HEK293 (cell line): ENCODE results near the gene S100A6.

Experiments
- CTCF ChIA-PET: fragments of 350-600 bp; formaldehyde crosslinking; extraction: SDS; loops from one replicate; lab custom pipeline; 2021; ENCODE audit warnings: antibody characterized with exemption; lab: Yijun Ruan, JAX
- POLR2A ChIA-PET: fragments of 300-600 bp; formaldehyde crosslinking; extraction: SDS; loops from one replicate; lab custom pipeline; 2020; ENCODE audit warnings: antibody characterized with exemption, inconsistent platforms; lab: Yijun Ruan, JAX
- H3K27ac ChIP-seq: fragments of 200-500 bp; sonication (Bioruptor generic); 2 replicates; pipeline ENCODE4 v1.5.1; 2014; ENCODE audit warnings: low read depth, low read length, control low read depth, inconsistent platforms; ENCODE audit errors: extremely low read depth
- H3K36me3 ChIP-seq, 2 experiments: fragments of 200-500 bp in 1 of 2; sonication (Bioruptor generic) in 1 of 2; 1 replicate in 1 of 2; 2 replicates in 1 of 2; pipeline ENCODE4 v1.5.1; 2014 to 2017; ENCODE audit warnings: inconsistent platforms in 2 of 2, low read length in 2 of 2; ENCODE audit not compliant: control insufficient read depth in 2 of 2, insufficient read depth in 1 of 2
- H3K4me1 ChIP-seq: fragments of 200-500 bp; sonication (Bioruptor generic); 2 replicates; pipeline ENCODE4 v1.5.1; 2014; ENCODE audit warnings: mild to moderate bottlenecking, low read length, inconsistent platforms; ENCODE audit not compliant: control insufficient read depth, insufficient read depth
- H3K4me3 ChIP-seq: 2 replicates; pipeline ENCODE4 v1.5.1; 2011; ENCODE audit warnings: low read depth, mild to moderate bottlenecking, control low read depth, low read length, moderate library complexity
- H3K9me3 ChIP-seq: fragments of 200-500 bp; sonication (Bioruptor generic); 2 replicates; pipeline ENCODE4 v1.5.1; 2014; ENCODE audit warnings: low read depth, low read length, inconsistent platforms; ENCODE audit not compliant: control insufficient read depth, insufficient read depth
- KLF9 ChIP-seq: fragments of 450-650 bp; formaldehyde crosslinking; IDR thresholded peaks from 2 replicates; pipeline ENCODE4 v1.5.1; 2016; ENCODE audit warnings: missing biosample characterization, missing genetic modification characterization, low read depth
- MEIS1 ChIP-seq: sonication (generic); formaldehyde crosslinking; IDR thresholded peaks from 2 replicates; pipeline ENCODE4 v1.8.1; 2022; ENCODE audit warnings: missing genetic modification reagents, mild to moderate bottlenecking, borderline replicate concordance
- PRDM1 ChIP-seq: fragments of 450-650 bp; formaldehyde crosslinking; IDR thresholded peaks from 2 replicates; pipeline ENCODE4; 2016; ENCODE audit warnings: missing biosample characterization, missing genetic modification characterization
- RBAK ChIP-seq: fragments of 450-650 bp; formaldehyde crosslinking; IDR thresholded peaks from 2 replicates; pipeline ENCODE4 v1.5.1; 2016; ENCODE audit warnings: missing biosample characterization, missing genetic modification characterization
- REPIN1 ChIP-seq: fragments of 450-650 bp; formaldehyde crosslinking; IDR thresholded peaks from 2 replicates; pipeline ENCODE4 v1.5.1; 2017; ENCODE audit warnings: missing biosample characterization, missing genetic modification characterization, low read depth
- REST ChIP-seq: fragments of 450-650 bp; formaldehyde crosslinking; IDR thresholded peaks from 2 replicates; pipeline ENCODE4 v1.5.1; 2016; ENCODE audit warnings: missing biosample characterization, missing genetic modification characterization
- SETDB1 ChIP-seq: IDR thresholded peaks from one replicate; pipeline ENCODE4 v1.6.1; 2017; ENCODE audit warnings: mild to moderate bottlenecking, low read length, moderate library complexity, mixed read lengths; ENCODE audit not compliant: insufficient read length
- ZNF16 ChIP-seq: fragments of 450-650 bp; formaldehyde crosslinking; IDR thresholded peaks from 2 replicates; pipeline ENCODE4 v1.5.1; 2016; ENCODE audit warnings: low read depth, missing biosample characterization, missing genetic modification characterization
- ZNF184 ChIP-seq: fragments of 450-650 bp; IDR thresholded peaks from 2 replicates; pipeline ENCODE4 v1.5.1; 2018; ENCODE audit warnings: missing biosample characterization, mild to moderate bottlenecking, missing genetic modification characterization
- ZNF223 ChIP-seq: fragments of 450-650 bp; formaldehyde crosslinking; IDR thresholded peaks from 2 replicates; pipeline ENCODE4 v1.5.1; 2016; ENCODE audit warnings: missing biosample characterization, missing genetic modification characterization
- ZNF24 ChIP-seq: fragments of 450-650 bp; formaldehyde crosslinking; IDR thresholded peaks from 2 replicates; pipeline ENCODE4 v1.5.1; 2016; ENCODE audit warnings: missing biosample characterization, missing genetic modification characterization
- ZNF302 ChIP-seq: fragments of 450-650 bp; formaldehyde crosslinking; IDR thresholded peaks from 2 replicates; pipeline ENCODE4 v1.5.1; 2016; ENCODE audit warnings: missing biosample characterization, missing genetic modification characterization, low read depth
- ZNF311 ChIP-seq: fragments of 450-650 bp; formaldehyde crosslinking; IDR thresholded peaks from 2 replicates; pipeline ENCODE4 v1.5.1; 2017; ENCODE audit warnings: missing biosample characterization, missing genetic modification characterization, borderline replicate concordance
- ZNF37A ChIP-seq: fragments of 450-650 bp; IDR thresholded peaks from 2 replicates; pipeline ENCODE4 v1.5.1; 2018; ENCODE audit warnings: missing biosample characterization, missing genetic modification characterization
- ZNF488 ChIP-seq: fragments of 450-650 bp; formaldehyde crosslinking; IDR thresholded peaks from 2 replicates; pipeline ENCODE4 v1.5.1; 2016; ENCODE audit warnings: missing biosample characterization, missing genetic modification characterization
- ZNF514 ChIP-seq: fragments of 450-650 bp; formaldehyde crosslinking; IDR thresholded peaks from 2 replicates; pipeline ENCODE4 v1.5.1; 2016; ENCODE audit warnings: missing biosample characterization, missing genetic modification characterization
- ZNF544 ChIP-seq: fragments of 450-650 bp; formaldehyde crosslinking; IDR thresholded peaks from 2 replicates; pipeline ENCODE4 v1.5.0; 2017; ENCODE audit warnings: missing biosample characterization, missing genetic modification characterization
- ZNF621 ChIP-seq: fragments of 450-650 bp; formaldehyde crosslinking; IDR thresholded peaks from 2 replicates; pipeline ENCODE4 v1.5.1; 2017; ENCODE audit warnings: missing biosample characterization, missing genetic modification characterization
- ZNF660 ChIP-seq: fragments of 450-650 bp; IDR thresholded peaks from 2 replicates; pipeline ENCODE4 v1.5.1; 2018; ENCODE audit warnings: missing biosample characterization, mild to moderate bottlenecking, missing genetic modification characterization
- ZNF670 ChIP-seq: fragments of 450-650 bp; formaldehyde crosslinking; IDR thresholded peaks from 2 replicates; pipeline ENCODE4 v1.5.1; 2016; ENCODE audit warnings: missing biosample characterization, missing genetic modification characterization, low read depth
- ZNF677 ChIP-seq: fragments of 450-650 bp; IDR thresholded peaks from 2 replicates; pipeline ENCODE4 v1.5.0; 2018; ENCODE audit warnings: missing biosample characterization, mild to moderate bottlenecking, missing genetic modification characterization, moderate library complexity
- ZNF785 ChIP-seq: fragments of 450-650 bp; formaldehyde crosslinking; IDR thresholded peaks from 2 replicates; pipeline ENCODE4 v1.5.1; 2016; ENCODE audit warnings: missing biosample characterization, missing genetic modification characterization
- TF ChIP-seq, protein P1 (sequence below): fragments of 450-650 bp; formaldehyde crosslinking; IDR thresholded peaks from 2 replicates; pipeline ENCODE4 v1.5.1; 2017; ENCODE audit warnings: missing biosample characterization, missing genetic modification characterization
- TF ChIP-seq, protein P2 (sequence below): fragments of 450-650 bp; formaldehyde crosslinking; IDR thresholded peaks from 2 replicates; pipeline ENCODE4; 2016; ENCODE audit warnings: missing biosample characterization, missing genetic modification characterization

Gene S100A6

DNA sequence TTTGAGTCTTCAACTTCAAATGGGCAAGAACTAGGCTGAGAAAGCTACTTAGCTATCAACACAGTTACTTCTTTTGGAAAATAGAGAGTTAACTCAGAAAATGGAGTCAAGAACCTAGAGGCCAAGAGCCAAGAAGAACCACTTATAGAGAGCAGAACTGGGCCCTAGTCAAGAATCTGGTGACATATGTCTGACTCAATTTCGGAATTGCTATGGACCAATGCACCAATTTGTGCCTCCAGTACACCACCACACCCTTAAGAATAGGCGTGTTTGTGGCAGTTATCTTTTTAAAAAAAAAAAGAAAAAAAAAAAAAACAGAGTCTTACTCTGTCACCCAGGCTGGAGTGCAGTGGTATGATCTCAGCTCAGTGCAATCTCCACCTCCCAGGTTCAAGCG, 22.1 kb upstream of the S100A6 start:
- H3K27ac ChIP-seq = no peak overlapping the region
- CTCF ChIA-PET = interaction anchor here (0.6 to 1.2 kb wide), 4 partner anchors 47 to 1874 kb away, joined by 3 to 5 read pairs (median 4); no protein-coding TSS in a partner anchor
- no peak overlapping the region for H3K4me3 ChIP-seq
- no peaks in the 10 kb centered on the region for H3K36me3 ChIP-seq
- POLR2A ChIA-PET = interaction anchor here (0.6 to 1.3 kb wide), 3 partner anchors 13 to 85 kb away, joined by 3 to 4 read pairs (median 3); no protein-coding TSS in a partner anchor
- no peaks in the 10 kb centered on the region for H3K9me3 ChIP-seq
- H3K4me1 ChIP-seq = no peaks in the 10 kb centered on the region
- TF ChIP-seq ZNF785 (tag by site-specific recombination) (no peak), ZNF660 (tag by site-specific recombination) (no peak), ZNF621 (tag by site-specific recombination) (no peak), KLF9 (tag by site-specific recombination) (no peak), REST (tag by site-specific recombination) (no peak), ZNF24 (tag by site-specific recombination) (no peak), ZNF302 (tag by site-specific recombination) (no peak), SETDB1 (no peak), ZNF670 (tag by site-specific recombination) (no peak), PRDM1 (no peak), ZNF311 (tag by site-specific recombination) (no peak), ZNF677 (no peak), ZNF488 (tag by site-specific recombination) (no peak), ZNF514 (tag by site-specific recombination) (no peak), ZNF544 (tag by site-specific recombination) (no peak), ZNF16 (tag by site-specific recombination) (no peak), REPIN1 (tag by site-specific recombination) (no peak), ZNF184 (tag by site-specific recombination) (no peak)
- TF ChIP-seq, protein P1, sequence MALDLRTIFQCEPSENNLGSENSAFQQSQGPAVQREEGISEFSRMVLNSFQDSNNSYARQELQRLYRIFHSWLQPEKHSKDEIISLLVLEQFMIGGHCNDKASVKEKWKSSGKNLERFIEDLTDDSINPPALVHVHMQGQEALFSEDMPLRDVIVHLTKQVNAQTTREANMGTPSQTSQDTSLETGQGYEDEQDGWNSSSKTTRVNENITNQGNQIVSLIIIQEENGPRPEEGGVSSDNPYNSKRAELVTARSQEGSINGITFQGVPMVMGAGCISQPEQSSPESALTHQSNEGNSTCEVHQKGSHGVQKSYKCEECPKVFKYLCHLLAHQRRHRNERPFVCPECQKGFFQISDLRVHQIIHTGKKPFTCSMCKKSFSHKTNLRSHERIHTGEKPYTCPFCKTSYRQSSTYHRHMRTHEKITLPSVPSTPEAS (tag by site-specific recombination) = no peak
- TF ChIP-seq, protein P2, sequence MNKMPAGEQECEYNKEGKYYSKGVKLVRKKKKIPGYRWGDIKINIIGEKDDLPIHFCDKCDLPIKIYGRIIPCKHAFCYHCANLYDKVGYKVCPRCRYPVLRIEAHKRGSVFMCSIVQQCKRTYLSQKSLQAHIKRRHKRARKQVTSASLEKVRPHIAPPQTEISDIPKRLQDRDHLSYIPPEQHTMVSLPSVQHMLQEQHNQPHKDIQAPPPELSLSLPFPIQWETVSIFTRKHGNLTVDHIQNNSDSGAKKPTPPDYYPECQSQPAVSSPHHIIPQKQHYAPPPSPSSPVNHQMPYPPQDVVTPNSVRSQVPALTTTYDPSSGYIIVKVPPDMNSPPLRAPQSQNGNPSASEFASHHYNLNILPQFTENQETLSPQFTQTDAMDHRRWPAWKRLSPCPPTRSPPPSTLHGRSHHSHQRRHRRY (tag by site-specific recombination) = no peak

DNA sequence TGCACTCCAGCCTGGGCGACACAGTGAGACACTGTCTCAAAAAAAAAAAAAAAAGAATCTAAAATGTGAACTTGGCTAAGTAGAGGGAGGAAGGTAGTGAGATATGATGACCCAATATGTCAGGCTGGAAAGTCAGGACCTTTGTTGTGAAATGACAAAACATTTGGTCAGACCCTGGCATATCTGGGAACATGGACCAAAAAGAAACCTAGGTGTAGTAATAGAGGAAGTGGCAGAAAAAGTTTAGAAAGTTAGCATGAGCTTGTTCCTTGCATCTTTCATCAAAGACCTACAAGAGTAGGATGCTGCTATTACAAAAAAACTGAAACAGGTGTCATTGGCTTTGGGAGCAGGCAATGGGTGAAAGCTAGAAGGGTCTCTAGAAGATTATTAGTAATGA, 20.6 kb upstream of the S100A6 start:
- POLR2A ChIA-PET = interaction anchor here (0.7 kb wide), 1 partner anchor 53 kb away, joined by 3 read pairs; no protein-coding TSS in a partner anchor
- TF ChIP-seq RBAK (tag by site-specific recombination) = no peak
- TF ChIP-seq ZNF37A (tag by site-specific recombination) = no peak
- TF ChIP-seq MEIS1 (CRISPR knock-in tag) = no peak
- TF ChIP-seq ZNF223 (tag by site-specific recombination) = no peak
- CTCF ChIA-PET = interaction anchor here (0.7 to 1.3 kb wide), 4 partner anchors 12 to 204 kb away, joined by 4 to 7 read pairs (median 6); no protein-coding TSS in a partner anchor
- H3K9me3 ChIP-seq = no peaks in the 10 kb centered on the region
- H3K27ac ChIP-seq = no peak overlapping the region
- H3K36me3 ChIP-seq = no peaks in the 10 kb centered on the region
- no peaks in the 10 kb centered on the region for H3K4me1 ChIP-seq
- no peak overlapping the region for H3K4me3 ChIP-seq
